ENCODE data around the gene KLK3.
"Not testable (repeated sequence)": the region's sequence is repeated elsewhere in the genome, so short reads cannot be mapped to it uniquely, and the experiment has no call there.

KLK3 gene

GRCh38 chr19:50870417-50871089, 15.8 kb downstream of the KLK3 start:
- DNase-seq: no peak

- DNase-seq: no peak
These were observed 18.3 kb downstream of the KLK3 start, which contains the start of gene KLK2 for GRCh38 chr19:50873056-50873455. KLK2 (plus strand) TSS chr19:50873439; CDS start chr19:50873474, 35 bp downstream.

DNA sequence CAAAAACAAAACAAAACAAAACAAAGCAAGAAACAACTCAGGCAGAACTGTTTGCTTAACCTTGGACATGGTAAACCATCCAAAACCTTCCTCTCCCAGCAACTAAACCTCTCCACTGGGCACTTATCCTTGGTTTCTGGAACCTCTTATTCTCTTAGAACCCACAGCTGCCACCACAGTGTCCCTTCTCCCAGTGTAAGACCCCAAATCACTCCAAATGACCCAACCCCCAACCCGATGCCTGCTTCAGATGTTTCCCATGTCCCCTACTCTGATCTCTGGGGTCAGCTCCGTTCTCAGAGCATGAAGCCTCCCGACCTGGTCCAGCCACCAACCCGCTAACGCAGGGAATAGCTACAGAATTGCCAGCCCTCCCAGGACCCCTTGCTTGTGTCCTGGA, 19.5 kb downstream of the KLK3 start:
- no peak for DNase-seq

GRCh38 chr19:50875795-50876422, 21.2 kb downstream of the KLK3 start:
- no peak for DNase-seq

DNA sequence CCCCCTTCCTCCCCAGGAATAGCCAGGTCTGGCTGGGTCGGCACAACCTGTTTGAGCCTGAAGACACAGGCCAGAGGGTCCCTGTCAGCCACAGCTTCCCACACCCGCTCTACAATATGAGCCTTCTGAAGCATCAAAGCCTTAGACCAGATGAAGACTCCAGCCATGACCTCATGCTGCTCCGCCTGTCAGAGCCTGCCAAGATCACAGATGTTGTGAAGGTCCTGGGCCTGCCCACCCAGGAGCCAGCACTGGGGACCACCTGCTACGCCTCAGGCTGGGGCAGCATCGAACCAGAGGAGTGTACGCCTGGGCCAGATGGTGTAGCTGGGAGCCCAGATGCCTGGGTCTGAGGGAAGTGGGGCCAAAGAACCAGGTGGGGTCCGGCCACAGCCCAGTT, 21.7 kb downstream of the KLK3 start:
- DNase-seq: no peak

DNA sequence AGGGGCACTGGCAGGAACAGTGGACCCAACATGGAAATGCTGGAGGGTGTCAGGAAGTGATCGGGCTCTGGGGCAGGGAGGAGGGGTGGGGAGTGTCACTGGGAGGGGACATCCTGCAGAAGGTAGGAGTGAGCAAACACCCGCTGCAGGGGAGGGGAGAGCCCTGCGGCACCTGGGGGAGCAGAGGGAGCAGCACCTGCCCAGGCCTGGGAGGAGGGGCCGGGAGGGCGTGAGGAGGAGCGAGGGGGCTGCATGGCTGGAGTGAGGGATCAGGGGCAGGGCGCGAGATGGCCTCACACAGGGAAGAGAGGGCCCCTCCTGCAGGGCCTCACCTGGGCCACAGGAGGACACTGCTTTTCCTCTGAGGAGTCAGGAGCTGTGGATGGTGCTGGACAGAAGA, 22.6 kb downstream of the KLK3 start:
- DNase-seq: no peak

DNA sequence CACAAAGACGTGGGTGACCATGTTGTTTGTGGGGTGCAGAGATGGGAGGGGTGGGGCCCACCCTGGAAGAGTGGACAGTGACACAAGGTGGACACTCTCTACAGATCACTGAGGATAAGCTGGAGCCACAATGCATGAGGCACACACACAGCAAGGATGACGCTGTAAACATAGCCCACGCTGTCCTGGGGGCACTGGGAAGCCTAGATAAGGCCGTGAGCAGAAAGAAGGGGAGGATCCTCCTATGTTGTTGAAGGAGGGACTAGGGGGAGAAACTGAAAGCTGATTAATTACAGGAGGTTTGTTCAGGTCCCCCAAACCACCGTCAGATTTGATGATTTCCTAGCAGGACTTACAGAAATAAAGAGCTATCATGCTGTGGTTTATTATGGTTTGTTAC, 24.1 kb downstream of the KLK3 start:
- no peak for DNase-seq

DNA sequence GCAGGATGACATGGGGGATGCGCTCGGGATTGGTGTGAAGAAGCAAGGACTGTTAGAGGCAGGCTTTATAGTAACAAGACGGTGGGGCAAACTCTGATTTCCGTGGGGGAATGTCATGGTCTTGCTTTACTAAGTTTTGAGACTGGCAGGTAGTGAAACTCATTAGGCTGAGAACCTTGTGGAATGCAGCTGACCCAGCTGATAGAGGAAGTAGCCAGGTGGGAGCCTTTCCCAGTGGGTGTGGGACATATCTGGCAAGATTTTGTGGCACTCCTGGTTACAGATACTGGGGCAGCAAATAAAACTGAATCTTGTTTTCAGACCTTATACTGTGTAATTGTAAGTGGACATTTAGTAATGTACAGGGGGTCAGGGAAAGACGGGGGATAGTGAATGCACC, 25.5 kb downstream of the KLK3 start:
- DNase-seq: no peak

DNA sequence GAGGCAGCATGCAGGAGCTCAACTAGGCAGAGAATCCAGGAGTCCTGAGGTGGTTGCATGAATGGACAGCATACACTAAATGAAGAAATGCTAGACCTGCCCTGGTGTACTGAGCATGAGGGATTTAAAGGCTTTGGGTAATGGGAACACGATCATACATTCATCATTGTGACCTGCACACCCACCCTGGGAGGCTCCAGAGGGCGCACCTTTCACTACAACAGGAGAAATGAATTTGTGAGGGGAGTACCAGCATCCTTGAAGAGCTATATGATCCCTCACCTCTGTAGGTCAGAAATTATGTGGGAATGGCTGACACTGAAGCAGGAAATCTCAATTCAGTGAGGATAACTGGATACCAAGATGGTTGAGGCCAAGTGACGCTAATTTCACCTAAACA, 27.5 kb downstream of the KLK3 start:
- DNase-seq: no peak

DNA sequence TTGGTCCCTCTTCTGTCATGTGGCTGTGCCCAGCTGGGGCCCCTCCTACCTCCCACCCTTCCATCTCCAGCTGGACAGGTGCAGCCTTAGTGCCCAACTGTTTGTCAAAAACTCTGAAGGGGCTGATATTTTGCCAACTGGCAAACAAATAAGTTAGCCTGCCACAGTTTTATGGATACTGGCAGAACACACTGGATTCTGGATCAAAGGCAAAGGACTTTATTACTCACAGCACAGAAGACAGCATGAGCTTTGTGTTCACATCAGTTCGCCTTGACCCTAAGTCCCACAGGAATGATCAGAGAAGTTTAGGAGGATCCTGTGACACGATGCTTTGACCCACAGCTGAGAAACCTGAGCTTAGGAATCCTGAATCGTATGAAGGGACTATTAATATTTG, 34.9 kb downstream of the KLK3 start:
- no peak for DNase-seq

- no peak for DNase-seq
These were observed 35.9 kb downstream of the KLK3 start for GRCh38 chr19:50890422-50891252.

DNA sequence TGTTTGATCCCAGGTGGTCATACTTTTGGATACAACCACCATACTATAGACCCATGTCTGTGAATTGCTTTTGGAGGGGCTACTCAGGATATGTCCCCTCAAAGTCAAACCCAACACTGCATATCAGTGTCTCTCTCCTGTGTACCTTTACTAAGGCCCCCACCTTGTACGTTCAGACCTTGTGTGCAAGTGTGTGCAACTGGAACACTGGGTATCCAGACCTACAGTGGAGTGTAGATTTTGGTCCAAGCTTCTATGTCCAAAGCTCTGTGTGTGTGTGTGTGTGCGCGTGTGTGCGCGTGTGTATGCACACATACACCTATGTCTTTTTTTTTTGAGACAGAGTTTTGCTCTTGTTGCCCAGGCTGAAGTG, 36.5 kb downstream of the KLK3 start:
- DNase-seq: no peak

DNA sequence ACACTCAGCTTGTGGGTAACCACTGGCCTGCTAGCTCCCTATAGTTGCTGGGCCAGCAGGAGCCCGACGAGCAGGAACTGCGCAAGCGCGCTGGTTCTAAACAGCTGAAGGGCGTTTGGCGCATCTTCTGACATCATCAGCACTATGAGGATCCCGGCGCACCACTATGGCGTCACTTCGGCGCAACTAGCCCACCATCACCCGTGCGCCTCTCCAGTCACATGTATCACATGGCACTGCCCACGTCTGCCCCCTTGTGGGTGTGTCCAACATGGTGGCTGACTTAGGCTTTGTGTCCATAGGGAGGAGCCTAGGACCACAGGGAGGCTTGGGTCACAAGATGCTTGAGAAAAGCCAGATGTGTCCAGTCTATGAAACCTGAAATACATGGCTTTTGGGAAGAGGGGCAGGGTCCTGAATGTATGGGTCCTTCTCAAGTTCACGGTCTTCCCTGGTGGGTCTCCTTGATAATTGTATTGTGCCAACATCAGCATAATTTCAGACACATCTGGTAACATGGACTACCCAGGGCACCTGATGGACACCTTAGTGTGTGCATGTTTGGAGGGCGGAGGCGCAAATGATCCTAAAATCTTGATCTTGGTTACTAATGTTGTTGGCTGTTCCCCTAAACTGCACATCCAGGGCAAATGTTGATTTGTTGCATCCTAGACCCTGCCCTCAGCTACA, 38.5 kb downstream of the KLK3 start:
- DNase-seq: no peak

GRCh38 chr19:50894478-50895356, 40.0 kb downstream of the KLK3 start:
- DNase-seq: no peak

GRCh38 chr19:50896089-50896590, 41.4 kb downstream of the KLK3 start:
- not testable (repeated sequence) for DNase-seq

GRCh38 chr19:50896591-50897190, 42.0 kb downstream of the KLK3 start:
- no peak for DNase-seq

- no peak for DNase-seq
These were observed 42.5 kb downstream of the KLK3 start for GRCh38 chr19:50897191-50897607.

GRCh38 chr19:50897612-50898011, 42.9 kb downstream of the KLK3 start:
- DNase-seq: no peak

- DNase-seq: no peak
These were observed 43.3 kb downstream of the KLK3 start for GRCh38 chr19:50898018-50898417.

- DNase-seq: no peak
These were observed 44.9 kb downstream of the KLK3 start for GRCh38 chr19:50899569-50899968.

- no peak for DNase-seq
These were observed 47.9 kb downstream of the KLK3 start for GRCh38 chr19:50902640-50903039.

- no peak for DNase-seq
These were observed 51.5 kb downstream of the KLK3 start for GRCh38 chr19:50906217-50906616.
